Motor neuron (in vitro differentiated cells): ENCODE measurements around the gene ASTN2. TPM values are rescaled to one million over a fixed set of nuclear protein-coding genes. Genes with fewer than 3 reads are reported as not detected.
A peak's percentile ranks its signal among the peaks of the same experiment; 100 is the strongest.

Experiments
- ATAC-seq, 8 experiments: fragments of 200-7000 bp; cut with Tn5 transposase; replicated peaks in 6 of 8; 2 replicates each; pipeline ENCODE4 v1.8.0; 2021; ENCODE audit warnings: mild to moderate bottlenecking in 8 of 8, moderate library complexity in 8 of 8
- H3K27ac ChIP-seq, 2 donors: fragments of 250-450 bp; sonication (Bioruptor Pico); 2 replicates each; pipeline ENCODE4 v1.9.0; 2021; ENCODE audit warnings: antibody characterized with exemption in 2 of 2, mild to moderate bottlenecking in 2 of 2, moderate library complexity in 1 of 2
- H3K4me1 ChIP-seq, 2 donors: fragments of 250-450 bp; sonication (Bioruptor Pico); replicated peaks in 1 of 2; 2 replicates each; pipeline ENCODE4 v1.6.1; 2021; ENCODE audit warnings: antibody characterized with exemption in 2 of 2, mild to moderate bottlenecking in 2 of 2, moderate library complexity in 1 of 2
- H3K4me3 ChIP-seq, 5 donors: fragments of 250-450 bp; sonication (Bioruptor Pico); 2 replicates each; pipeline ENCODE4 v1.9.0; 2021; ENCODE audit warnings: antibody characterized with exemption in 5 of 5, mild to moderate bottlenecking in 5 of 5, moderate library complexity in 4 of 5
- WGBS, 10 experiments: fragments of 450-650 bp; shearing (Covaris generic); methylation state at CpG; one replicate each; pipeline ENCODE4 v1.0.0; 2022; 5-methylcytosine and 5-hydroxymethylcytosine counted together
- in situ Hi-C, 9 experiments: fragments of 400-800 bp; cut with MboI; loops; one replicate each; pipeline ENCODE4 v1.15.0; 2021; ENCODE audit warnings: low sequenced_read_pairs in 9 of 9, low pct_unique_long_range_greater_than_20kb in 2 of 9; ENCODE audit not compliant: unreplicated experiment in 9 of 9
- total RNA-seq, 8 experiments: library from RNA; unstranded; fragments of 300-600 nt; gene quantifications; 2 replicates each; pipeline versions ENCODE4 v1.2.3 to v1.2.4, GENCODE V29; 2022

The ASTN2 gene
- total RNA-seq, 8 experiments from 2014 or later = 13.6 to 54.6 (median 17.9) TPM

GRCh38 chr9:117060963-117061362, 353.9 kb downstream of the ASTN2 start:
- Histone ChIP-seq H3K4me1 (peaks cover 0 to 3% of the 10 kb centered on the region in 2 donors), H3K4me3 (no peak overlapping the region), H3K27ac (no peak overlapping the region)
- in situ Hi-C loops = no loop called here
- no peak for ATAC-seq

DNA sequence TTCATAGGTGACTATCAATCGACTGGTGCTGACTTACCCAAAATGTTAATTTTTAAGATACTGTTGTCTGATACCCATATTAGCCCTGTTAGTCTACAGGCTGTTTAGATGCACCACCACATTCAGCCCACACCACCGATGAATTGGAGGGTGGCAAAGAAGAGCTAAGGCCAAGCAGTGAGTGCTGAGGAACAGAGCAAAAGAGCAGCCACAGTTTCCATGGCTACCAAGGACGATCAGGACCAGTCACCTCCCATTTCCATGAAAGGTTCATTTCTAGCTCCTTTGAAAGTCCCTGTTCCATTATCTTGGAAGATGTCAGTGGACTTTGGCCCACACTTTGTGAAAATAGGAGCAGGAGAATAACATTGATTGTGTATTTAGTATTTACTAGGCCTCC, 364.9 kb downstream of the ASTN2 start:
- peak in 3 of 8 experiments; percentile 33 to 54 (median 42) for ATAC-seq
- H3K27ac ChIP-seq = no peak overlapping the region
- 0 to 100% (median 65%) methylated on average over 1 to 3 of the region's 3 CpGs; no CpG with 5 or more reads in 1 of the 10 experiments for WGBS, 10 experiments
- no peak overlapping the region for H3K4me3 ChIP-seq
- H3K4me1 ChIP-seq = peaks cover 0 to 13% of the 10 kb centered on the region in 2 donors
- in situ Hi-C loops = no loop called here

DNA sequence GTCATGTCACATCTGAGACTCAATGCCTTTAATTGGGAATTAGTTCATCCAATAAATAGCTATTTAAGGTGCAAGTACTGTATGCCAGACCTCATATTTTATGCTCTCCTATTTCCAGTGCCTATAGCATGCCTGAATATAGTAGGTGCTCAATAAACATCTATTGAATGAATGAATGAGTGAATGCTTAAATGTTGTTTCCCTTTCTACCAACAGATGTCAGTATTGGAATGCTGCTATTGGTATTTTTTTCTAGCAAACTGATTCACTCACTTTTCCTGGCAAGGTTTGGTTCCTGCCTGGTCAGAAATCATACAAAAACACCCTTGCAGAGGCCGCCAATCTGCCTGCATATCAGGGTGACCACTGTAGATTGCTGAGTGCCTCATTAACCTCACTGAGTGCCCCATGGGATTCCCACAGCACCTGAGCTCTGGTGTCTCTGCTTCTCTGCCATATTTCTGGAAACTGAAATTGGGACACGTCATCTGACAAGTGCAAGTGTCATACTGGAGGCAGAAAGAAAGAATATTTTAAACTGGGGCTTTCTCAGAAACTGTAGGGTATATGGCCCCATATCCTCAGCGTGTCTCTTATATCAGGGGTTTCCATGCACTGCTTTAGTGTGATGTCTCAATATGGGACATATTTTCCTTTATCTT, 368.1 kb downstream of the ASTN2 start:
- Histone ChIP-seq H3K4me3 (no peak overlapping the region), H3K4me1 (peaks cover 0 to 13% of the 10 kb centered on the region in 2 donors), H3K27ac (no peak overlapping the region)
- 0 to 100% (median 83%) methylated on average over 1 to 3 of the region's 3 CpGs; no CpG with 5 or more reads in 1 of the 10 experiments for WGBS, 10 experiments
- ATAC-seq = no peak
- in situ Hi-C loops = no loop called here

GRCh38 chr9:117044241-117044640, 370.6 kb downstream of the ASTN2 start:
- no peak overlapping the region for H3K4me3 ChIP-seq
- no peak overlapping the region for H3K27ac ChIP-seq
- in situ Hi-C loops = no loop called here
- peak in 1 of 8 experiments; percentile 37 for ATAC-seq
- H3K4me1 ChIP-seq = peaks cover 0 to 4% of the 10 kb centered on the region in 2 donors
- WGBS, 10 experiments = 8 to 47% (median 30%) methylated on average over 1 to 4 of the region's 4 CpGs; no CpG with 5 or more reads in 3 of the 10 experiments

DNA sequence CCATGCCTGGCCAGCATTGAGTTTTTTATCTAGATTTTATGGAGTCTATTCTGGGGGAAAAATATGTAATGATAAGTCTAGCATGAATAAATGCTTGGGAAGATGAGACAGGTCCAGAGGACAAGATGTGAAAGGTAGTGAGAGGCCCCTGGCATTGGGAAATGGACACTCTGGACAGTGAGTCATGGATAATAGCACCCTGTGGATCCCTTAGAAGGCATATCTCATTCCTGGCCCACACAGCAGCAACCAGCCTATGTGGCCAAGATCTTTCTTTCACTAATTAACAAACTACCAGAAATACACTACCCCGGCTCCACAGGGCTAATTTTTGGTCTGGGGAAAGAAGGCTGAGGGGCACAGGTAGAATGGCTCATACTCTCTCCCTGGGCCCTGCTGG, 371.7 kb downstream of the ASTN2 start:
- WGBS, 10 experiments = 100% methylated on average over 1 of the region's 1 CpG; no CpG with 5 or more reads in 8 of the 10 experiments
- ATAC-seq = no peak
- Histone ChIP-seq H3K4me1 (peaks cover 0 to 4% of the 10 kb centered on the region in 2 donors), H3K27ac (no peak overlapping the region), H3K4me3 (no peak overlapping the region)
- in situ Hi-C loops = no loop called here

- WGBS, 10 experiments = 0 to 75% (median 13%) methylated on average over 1 of the region's 1 CpG; no CpG with 5 or more reads in 3 of the 10 experiments
- in situ Hi-C loops = no loop called here
- no peak overlapping the region for H3K27ac ChIP-seq
- no peak overlapping the region for H3K4me3 ChIP-seq
- no peaks in the 10 kb centered on the region for H3K4me1 ChIP-seq
- no peak for ATAC-seq
Measured at GRCh38 chr9:117035546-117035945, 379.3 kb downstream of the ASTN2 start.

- Histone ChIP-seq H3K27ac (no peak overlapping the region), H3K4me3 (no peak overlapping the region), H3K4me1 (no peaks in the 10 kb centered on the region)
- ATAC-seq = peak in 2 of 8 experiments; percentile 18 to 59
- WGBS, 10 experiments = 0 to 42% (median 23%) methylated on average over 1 to 2 of the region's 2 CpGs; no CpG with 5 or more reads in 7 of the 10 experiments
- in situ Hi-C loops = no loop called here
Measured at GRCh38 chr9:117034866-117035265, 380.0 kb downstream of the ASTN2 start.

DNA sequence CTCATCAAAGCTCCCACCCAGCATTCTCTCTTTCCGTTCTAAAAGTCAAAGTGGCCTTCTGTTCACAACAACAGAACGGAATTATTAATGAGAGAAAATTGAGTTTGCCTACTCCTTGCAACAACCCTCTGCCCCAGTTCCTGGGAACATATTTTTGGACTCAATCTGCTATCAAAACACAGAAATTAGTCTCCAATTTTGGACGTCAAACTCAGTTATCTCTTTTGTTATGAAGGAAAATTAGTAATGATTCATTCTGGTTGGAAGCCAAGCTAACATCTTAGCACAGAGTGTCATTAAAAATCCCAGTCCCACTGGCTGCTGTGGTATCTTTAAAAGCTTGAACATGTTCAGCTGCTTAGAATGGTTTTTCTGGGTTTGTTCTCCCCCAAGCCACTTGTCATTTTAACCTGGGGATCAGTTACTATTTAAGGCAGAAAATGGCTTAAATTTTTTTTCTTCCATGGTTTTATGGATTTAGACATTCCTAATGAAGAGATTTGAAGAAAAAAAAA, 384.5 kb downstream of the ASTN2 start:
- H3K4me3 ChIP-seq = no peak overlapping the region
- in situ Hi-C loops = no loop called here
- ATAC-seq = no peak
- no peaks in the 10 kb centered on the region for H3K4me1 ChIP-seq
- WGBS, 10 experiments = 0 to 90% (median 76%) methylated on average over 1 to 3 of the region's 3 CpGs; no CpG with 5 or more reads in 1 of the 10 experiments
- no peak overlapping the region for H3K27ac ChIP-seq

DNA sequence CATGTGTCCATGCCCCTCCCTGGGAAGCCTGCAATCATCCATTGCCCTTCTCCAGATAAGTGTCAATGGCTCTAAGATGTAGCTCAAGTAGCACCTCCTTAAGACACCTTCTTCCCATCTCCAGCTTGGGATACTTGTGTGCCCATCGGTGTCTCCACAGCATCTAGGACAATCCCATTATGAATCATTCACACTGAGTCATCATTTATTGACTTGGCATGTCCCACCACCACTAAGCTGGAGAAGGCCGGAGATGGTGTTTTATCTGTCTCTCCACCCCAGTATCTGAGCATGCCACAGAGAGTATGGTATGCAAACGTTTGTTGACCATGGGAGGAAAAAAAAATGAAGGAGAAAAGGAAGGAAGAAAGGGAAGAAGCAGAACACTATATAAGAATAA, 385.5 kb downstream of the ASTN2 start:
- Histone ChIP-seq H3K27ac (no peak overlapping the region), H3K4me1 (no peaks in the 10 kb centered on the region), H3K4me3 (no peak overlapping the region)
- ATAC-seq = no peak
- in situ Hi-C loops = no loop called here
- WGBS, 10 experiments = 0 to 100% (median 51%) methylated on average over 1 to 3 of the region's 3 CpGs; no CpG with 5 or more reads in 2 of the 10 experiments

- no peak for ATAC-seq
- Histone ChIP-seq H3K4me1 (no peaks in the 10 kb centered on the region), H3K4me3 (no peak overlapping the region), H3K27ac (no peak overlapping the region)
- in situ Hi-C loops = no loop called here
- WGBS, 10 experiments = 0 to 67% (median 19%) methylated on average over 1 to 2 of the region's 2 CpGs; no CpG with 5 or more reads in 3 of the 10 experiments
Measured at GRCh38 chr9:117028103-117028858, 386.6 kb downstream of the ASTN2 start.

GRCh38 chr9:117021906-117022305, 393.0 kb downstream of the ASTN2 start:
- 0 to 100% (median 93%) methylated on average over 1 to 2 of the region's 2 CpGs for WGBS, 10 experiments
- Histone ChIP-seq H3K27ac (no peak overlapping the region), H3K4me3 (no peak overlapping the region), H3K4me1 (peaks cover 0 to 7% of the 10 kb centered on the region in 2 donors)
- in situ Hi-C loops = no loop called here
- no peak for ATAC-seq

DNA sequence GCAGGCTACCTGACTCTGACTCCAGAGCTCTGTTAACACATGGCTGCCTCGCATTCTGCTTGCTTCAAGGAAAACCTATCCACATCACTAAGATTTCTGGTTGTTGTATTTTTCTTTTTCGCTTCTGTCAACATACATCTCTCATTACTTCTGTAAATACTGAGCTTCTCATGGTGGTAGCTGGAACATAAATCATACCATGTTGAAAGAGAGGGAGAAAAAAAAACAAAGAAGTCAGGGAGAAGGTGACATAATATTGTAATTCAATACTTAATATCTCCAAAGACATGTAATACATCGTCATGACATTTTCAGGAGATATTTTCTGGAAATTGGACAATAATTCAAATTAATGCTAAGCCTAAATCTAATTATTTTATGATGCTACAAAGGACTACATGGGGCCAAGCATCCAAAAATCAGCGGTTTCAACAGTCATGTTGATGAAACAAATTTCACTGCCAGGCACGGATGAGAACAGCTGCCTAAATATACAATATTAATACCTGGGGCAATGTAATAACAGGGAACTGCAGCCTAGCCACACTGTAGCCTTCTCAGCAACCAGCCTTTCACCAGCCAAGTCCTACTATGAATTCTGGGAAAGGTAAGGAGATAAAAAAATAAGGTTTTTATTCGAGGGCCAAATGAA, 395.8 kb downstream of the ASTN2 start:
- Histone ChIP-seq H3K4me1 (peaks cover 0 to 7% of the 10 kb centered on the region in 2 donors), H3K4me3 (no peak overlapping the region), H3K27ac (no peak overlapping the region)
- 0 to 81% (median 67%) methylated on average over 3 to 6 of the region's 6 CpGs for WGBS, 10 experiments
- ATAC-seq = peak in 5 of 8 experiments; percentile 37 to 85 (median 69)
- in situ Hi-C loops = no loop called here
